OCI-LY3 (cell line): ENCODE results near the gene PCDHGB2.

Experiments used
- H2AFZ ChIP-seq: fragments of 200-600, 300-600 bp; shearing (Covaris generic); 2 replicates; pipeline ENCODE4 v1.6.0; 2014; ENCODE audit warnings: antibody characterized with exemption, low read depth, low read length
- H3K27ac ChIP-seq: fragments of 200-600, 300-600 bp; sonication (generic); 2 replicates; pipeline ENCODE4 v1.5.1; 2014; ENCODE audit warnings: mild to moderate bottlenecking, low read length, moderate library complexity, mixed read lengths
- H3K27me3 ChIP-seq: fragments of 200-600, 300-600 bp; sonication (generic); 2 replicates; pipeline ENCODE4 v1.6.1; 2014; ENCODE audit warnings: low read depth, low read length, mixed read lengths
- H3K36me3 ChIP-seq: fragments of 200-600, 300-600 bp; sonication (generic); replicated peaks from 2 replicates; pipeline ENCODE3; 2014; ENCODE audit warnings: low read depth, low read length, mixed read lengths
- H3K4me1 ChIP-seq: fragments of 300-600, 200-600 bp; sonication (generic); 2 replicates; pipeline ENCODE4 v1.6.1; 2014; ENCODE audit warnings: low read length, mixed read lengths
- H3K4me2 ChIP-seq: fragments of 200-600, 300-600 bp; sonication (generic); 2 replicates; pipeline ENCODE4 v1.6.1; 2014; ENCODE audit warnings: low read length, mixed read lengths
- H3K4me3 ChIP-seq: fragments of 300-600, 200-600 bp; sonication (generic); 2 replicates; pipeline ENCODE4 v1.5.1; 2014; ENCODE audit warnings: antibody characterized with exemption, mild to moderate bottlenecking, low read length, moderate library complexity
- H3K79me2 ChIP-seq: fragments of 300-600, 200-600 bp; shearing (Covaris generic); 2 replicates; pipeline ENCODE4 v1.6.1; 2014; ENCODE audit warnings: mild to moderate bottlenecking, low read length, mixed read lengths
- H3K9ac ChIP-seq: fragments of 300-600, 200-600 bp; shearing (Covaris generic); 2 replicates; pipeline ENCODE4 v1.6.0; 2014; ENCODE audit warnings: mild to moderate bottlenecking, low read length, moderate library complexity
- H3K9me3 ChIP-seq: fragments of 200-600, 300-600 bp; shearing (Covaris generic); 2 replicates; pipeline ENCODE4 v1.6.1; 2014; ENCODE audit warnings: low read length, mixed read lengths; ENCODE audit not compliant: insufficient read depth
- H4K20me1 ChIP-seq: fragments of 200-600, 300-600 bp; sonication (generic); 2 replicates; pipeline ENCODE4 v1.6.1; 2016; ENCODE audit warnings: low read length, mixed read lengths; ENCODE audit not compliant: insufficient read depth
- EZH2phosphoT487 ChIP-seq: fragments of 200-600 bp; shearing (Covaris generic); IDR thresholded peaks from 2 replicates; pipeline ENCODE4 v1.6.1; 2018; ENCODE audit warnings: antibody characterized with exemption, mixed run types, low read depth
- TF ChIP-seq, protein P1 (sequence below): fragments of 200-600, 300-600 bp; sonication (generic); IDR thresholded peaks from 2 replicates; pipeline ENCODE4 v1.5.1; 2014; ENCODE audit warnings: antibody characterized with exemption, low read length, low read depth

PCDHGB2 gene

DNA sequence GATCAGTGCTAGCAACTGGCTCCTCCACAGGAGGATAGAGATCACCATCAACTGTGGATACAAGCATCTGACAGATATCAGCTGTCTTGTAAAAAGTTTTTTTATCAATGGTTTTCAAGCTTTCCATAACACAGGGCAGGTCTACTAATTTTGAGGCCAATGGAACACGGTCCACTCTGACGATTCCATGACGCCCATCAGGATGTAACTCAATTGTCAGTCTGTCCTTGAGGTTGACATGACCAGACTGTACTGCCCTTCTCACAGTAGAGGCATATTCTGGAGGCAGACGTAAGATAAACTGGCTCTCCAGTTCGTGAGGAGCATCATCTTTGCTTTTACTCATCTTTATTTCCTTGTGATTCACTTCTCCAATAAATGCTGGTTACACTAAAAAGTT lies 40.1 kb upstream of the PCDHGB2 start:
- peak overlapping the region; percentile 70 for H3K4me2 ChIP-seq
- peak overlapping the region; percentile 97 for H3K4me3 ChIP-seq
- H3K9me3 ChIP-seq, result peaks cover 30% of the 10 kb centered on the region; the same call in 1 of the 2 replicates
- TF ChIP-seq, protein P1, sequence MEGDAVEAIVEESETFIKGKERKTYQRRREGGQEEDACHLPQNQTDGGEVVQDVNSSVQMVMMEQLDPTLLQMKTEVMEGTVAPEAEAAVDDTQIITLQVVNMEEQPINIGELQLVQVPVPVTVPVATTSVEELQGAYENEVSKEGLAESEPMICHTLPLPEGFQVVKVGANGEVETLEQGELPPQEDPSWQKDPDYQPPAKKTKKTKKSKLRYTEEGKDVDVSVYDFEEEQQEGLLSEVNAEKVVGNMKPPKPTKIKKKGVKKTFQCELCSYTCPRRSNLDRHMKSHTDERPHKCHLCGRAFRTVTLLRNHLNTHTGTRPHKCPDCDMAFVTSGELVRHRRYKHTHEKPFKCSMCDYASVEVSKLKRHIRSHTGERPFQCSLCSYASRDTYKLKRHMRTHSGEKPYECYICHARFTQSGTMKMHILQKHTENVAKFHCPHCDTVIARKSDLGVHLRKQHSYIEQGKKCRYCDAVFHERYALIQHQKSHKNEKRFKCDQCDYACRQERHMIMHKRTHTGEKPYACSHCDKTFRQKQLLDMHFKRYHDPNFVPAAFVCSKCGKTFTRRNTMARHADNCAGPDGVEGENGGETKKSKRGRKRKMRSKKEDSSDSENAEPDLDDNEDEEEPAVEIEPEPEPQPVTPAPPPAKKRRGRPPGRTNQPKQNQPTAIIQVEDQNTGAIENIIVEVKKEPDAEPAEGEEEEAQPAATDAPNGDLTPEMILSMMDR, result no peak
- TF ChIP-seq EZH2phosphoT487, result no peak
- no peak overlapping the region for H2AFZ ChIP-seq
- peaks cover 43% of the 10 kb centered on the region for H3K36me3 ChIP-seq
- H3K27ac ChIP-seq, result peak overlapping the region; percentile 85; the same call in 1 of the 2 replicates
- H3K9ac ChIP-seq, result peak overlapping the region; percentile 94; the same call in 1 of the 2 replicates
- H4K20me1 ChIP-seq, result no peaks in the 10 kb centered on the region
- no peaks in the 10 kb centered on the region for H3K27me3 ChIP-seq
- H3K4me1 ChIP-seq, result peaks cover 25% of the 10 kb centered on the region
- peaks cover 49% of the 10 kb centered on the region for H3K79me2 ChIP-seq

GRCh38 chr5:141320225-141321169 lies 39.3 kb upstream of the PCDHGB2 start, which contains the start of gene TAF7:
Gene TAF7, minus strand, starts transcription at chr5:141320784. Its CDS starts 740 bp downstream, at chr5:141320044.
- Histone ChIP-seq H3K27ac (peak within 1 kb of the TSS; percentile 85), H3K4me3 (peak within 1 kb of the TSS; percentile 97), H3K9ac (peak within 1 kb of the TSS; percentile 94), H3K27me3 (no peaks in the 10 kb centered on the region), H4K20me1 (no peaks in the 10 kb centered on the region), H3K9me3 (peaks cover 30% of the 10 kb centered on the region; the same call in 1 of the 2 replicates), H3K79me2 (peaks cover 41% of the 10 kb centered on the region), H3K36me3 (peaks cover 35% of the 10 kb centered on the region), H2AFZ (peak within 1 kb of the TSS; percentile 93; the same call in 1 of the 2 replicates), H3K4me1 (peaks cover 25% of the 10 kb centered on the region), H3K4me2 (peak within 1 kb of the TSS; percentile 78)
- TF ChIP-seq, protein P1, result peak; percentile 67
- no peak for TF ChIP-seq EZH2phosphoT487

DNA sequence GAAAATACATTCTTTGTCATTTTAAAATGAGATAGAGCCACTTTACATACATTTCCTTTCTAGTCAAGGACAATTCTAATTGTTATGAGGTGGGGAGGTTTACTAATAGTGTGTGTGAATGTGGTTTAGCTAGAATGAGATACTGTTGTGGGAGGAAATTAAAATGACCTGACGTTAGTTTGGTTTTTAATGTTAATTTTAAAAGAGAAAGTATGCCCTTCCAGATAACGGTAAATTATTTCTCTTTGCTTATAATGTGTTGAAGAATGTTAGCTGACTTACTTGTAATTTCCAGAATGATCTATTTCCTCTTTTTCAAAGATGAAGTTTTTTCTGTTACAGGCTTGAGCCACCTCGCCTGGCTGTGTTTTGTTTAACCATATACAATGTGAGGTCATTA lies 37.5 kb upstream of the PCDHGB2 start:
- Histone ChIP-seq H3K27me3 (no peaks in the 10 kb centered on the region), H2AFZ (no peak overlapping the region), H3K36me3 (peaks cover 25% of the 10 kb centered on the region), H3K9me3 (peaks cover 26% of the 10 kb centered on the region; the same call in 1 of the 2 replicates), H3K9ac (no peak overlapping the region), H3K4me3 (peak overlapping the region; percentile 43), H3K4me1 (peaks cover 27% of the 10 kb centered on the region), H3K4me2 (peak overlapping the region; percentile 55), H3K27ac (peak overlapping the region; percentile 69), H3K79me2 (peaks cover 30% of the 10 kb centered on the region), H4K20me1 (no peaks in the 10 kb centered on the region)
- TF ChIP-seq EZH2phosphoT487, result no peak
- TF ChIP-seq, protein P1, result no peak
